Activated B cell treated with CpG ODN at 0.5 μM for 24 hours (primary cell): ENCODE measurements around the gene FGGY. TPM values are rescaled to one million over a fixed set of nuclear protein-coding genes. Genes with fewer than 3 reads are reported as not detected.

Experiments
- ATAC-seq: fragments of 200-7000 bp; cut with Tn5 transposase; one replicate; pipeline ENCODE4 v1.10.0; 2021; ENCODE audit warnings: low read depth, mild to moderate bottlenecking, moderate library complexity
- CTCF ChIA-PET: fragments of 350-600 bp; sonication (Branson Sonifier 250); formaldehyde crosslinking; loops from one replicate; lab custom pipeline; 2021; ENCODE audit warnings: antibody characterized with exemption; lab: Charles Lee
- POLR2A ChIA-PET: fragments of 350-600 bp; sonication (Branson Sonifier 250); formaldehyde crosslinking; loops from one replicate; lab custom pipeline; 2021; ENCODE audit warnings: antibody characterized with exemption; lab: Charles Lee
- DNase-seq: peaks from one replicate; pipeline ENCODE4 v3.0.0; 2022
- H3K27ac Mint-ChIP-seq: one replicate; pipeline ENCODE4 v1.8.0; 2020; ENCODE audit warnings: mixed read lengths
- H3K27me3 Mint-ChIP-seq: one replicate; pipeline ENCODE4 v1.8.0; 2021; ENCODE audit warnings: mixed read lengths
- H3K36me3 Mint-ChIP-seq: one replicate; pipeline ENCODE4 v1.8.0; 2021; ENCODE audit warnings: low read depth, mixed read lengths
- H3K4me1 Mint-ChIP-seq: one replicate; pipeline ENCODE4 v1.8.0; 2021; ENCODE audit warnings: mixed read lengths
- H3K4me3 Mint-ChIP-seq: one replicate; pipeline ENCODE4 v1.8.0; 2020; ENCODE audit warnings: mild to moderate bottlenecking, mixed read lengths
- H3K9me3 Mint-ChIP-seq: one replicate; pipeline ENCODE4 v1.8.0; 2020; ENCODE audit warnings: mixed read lengths
- CTCF ChIP-seq: fragments of 200-600 bp; IDR thresholded peaks from one replicate; pipeline ENCODE4 v1.8.0; 2022; ENCODE audit warnings: antibody characterized with exemption, mild to moderate bottlenecking
- intact Hi-C: fragments of 100-400 bp; cut with micrococcal nuclease; formaldehyde crosslinking; loops from one replicate; pipeline ENCODE4 v1.15.1; 2024
- total RNA-seq: library from RNA; stranded (reverse); gene quantifications from 2 replicates; pipeline ENCODE4 v1.2.3, GENCODE V29; 2022

FGGY gene
- total RNA-seq, 1 donor from 2014 or later, result 24.0 TPM

GRCh38 chr1:59377350-59377904, 80.5 kb downstream of the FGGY start:
- peaks cover 26% of the 10 kb centered on the region for H3K36me3 Mint-ChIP-seq
- no peak overlapping the region for H3K27ac Mint-ChIP-seq
- H3K4me3 Mint-ChIP-seq, result no peak overlapping the region
- H3K9me3 Mint-ChIP-seq, result peaks cover 5% of the 10 kb centered on the region
- no peak for DNase-seq
- ATAC-seq, result no peak
- intact Hi-C loops, result no loop called here
- no peaks in the 10 kb centered on the region for H3K4me1 Mint-ChIP-seq
- CTCF ChIA-PET, result no interaction called here
- no peaks in the 10 kb centered on the region for H3K27me3 Mint-ChIP-seq
- TF ChIP-seq CTCF, result no peak
- POLR2A ChIA-PET, result no interaction called here

- peaks cover 26% of the 10 kb centered on the region for H3K36me3 Mint-ChIP-seq
- POLR2A ChIA-PET, result no interaction called here
- CTCF ChIA-PET, result no interaction called here
- DNase-seq, result no peak
- H3K27ac Mint-ChIP-seq, result no peak overlapping the region
- intact Hi-C loops, result no loop called here
- no peak for TF ChIP-seq CTCF
- H3K9me3 Mint-ChIP-seq, result peaks cover 5% of the 10 kb centered on the region
- no peak overlapping the region for H3K4me3 Mint-ChIP-seq
- no peak for ATAC-seq
- no peaks in the 10 kb centered on the region for H3K4me1 Mint-ChIP-seq
- H3K27me3 Mint-ChIP-seq, result no peaks in the 10 kb centered on the region
Observed at GRCh38 chr1:59378621-59379370, 81.9 kb downstream of the FGGY start.

- Mint-ChIP-seq H3K27me3 (no peaks in the 10 kb centered on the region), H3K27ac (no peak overlapping the region), H3K4me3 (no peak overlapping the region), H3K4me1 (no peaks in the 10 kb centered on the region), H3K9me3 (peaks cover 5% of the 10 kb centered on the region), H3K36me3 (peaks cover 26% of the 10 kb centered on the region)
- ATAC-seq, result no peak
- ChIA-PET POLR2A (no interaction called here), CTCF (no interaction called here)
- intact Hi-C loops, result no loop called here
- no peak for TF ChIP-seq CTCF
- no peak for DNase-seq
Observed at GRCh38 chr1:59379371-59379728, 82.5 kb downstream of the FGGY start.

- H3K4me1 Mint-ChIP-seq, result no peaks in the 10 kb centered on the region
- peaks cover 17% of the 10 kb centered on the region for H3K36me3 Mint-ChIP-seq
- peaks cover 2% of the 10 kb centered on the region for H3K9me3 Mint-ChIP-seq
- no peak overlapping the region for H3K27ac Mint-ChIP-seq
- ATAC-seq (no peak), DNase-seq (no peak)
- no peak for TF ChIP-seq CTCF
- no peak overlapping the region for H3K4me3 Mint-ChIP-seq
- ChIA-PET POLR2A (no interaction called here), CTCF (no interaction called here)
- H3K27me3 Mint-ChIP-seq, result no peaks in the 10 kb centered on the region
- intact Hi-C loops, result no loop called here
Observed at GRCh38 chr1:59383963-59384362, 87.1 kb downstream of the FGGY start.

GRCh38 chr1:59384443-59384842, 87.5 kb downstream of the FGGY start:
- POLR2A ChIA-PET, result no interaction called here
- no peaks in the 10 kb centered on the region for H3K4me1 Mint-ChIP-seq
- DNase-seq (no peak), ATAC-seq (no peak)
- H3K9me3 Mint-ChIP-seq, result peaks cover 2% of the 10 kb centered on the region
- no peak overlapping the region for H3K27ac Mint-ChIP-seq
- intact Hi-C loops, result no loop called here
- CTCF ChIA-PET, result no interaction called here
- H3K27me3 Mint-ChIP-seq, result no peaks in the 10 kb centered on the region
- no peak overlapping the region for H3K4me3 Mint-ChIP-seq
- TF ChIP-seq CTCF, result no peak
- H3K36me3 Mint-ChIP-seq, result peaks cover 17% of the 10 kb centered on the region
